HepG2 (cell line): ENCODE data around the gene HLCS. TPM values are rescaled to one million over a fixed set of nuclear protein-coding genes. Genes with fewer than 3 reads are reported as not detected.

Source experiments
- ATAC-seq: fragments of 200-7000 bp; cut with Tn5 transposase; 3 replicates; pipeline ENCODE4 v1.9.1; 2020; ENCODE audit warnings: mild to moderate bottlenecking, moderate library complexity
- BruUV-seq: library from RNA; stranded (reverse); fragments of 400-500 nt; replicated peaks from 2 replicates; lab custom pipeline; 2021; lab: Mats Ljungman, UMichigan
- CTCF ChIA-PET: fragments of 300-600 bp; formaldehyde crosslinking; extraction: SDS; loops from one replicate; lab custom pipeline; 2021; ENCODE audit warnings: low total read pairs, inconsistent platforms, low intra/inter-chr PET ratio; lab: Yijun Ruan, JAX
- POLR2A ChIA-PET: fragments of 350-600 bp; sonication (Branson Sonifier 250); formaldehyde crosslinking; loops from one replicate; lab custom pipeline; 2020; ENCODE audit warnings: antibody characterized with exemption, inconsistent platforms; lab: Yijun Ruan, JAX
- DNase-seq: peaks from one replicate; pipeline ENCODE4 v3.0.0-alpha.2; 2015; ENCODE audit warnings: low spot score
- FAIRE-seq: peaks from 3 replicates; lab custom pipeline; 2011; peaks lifted over from hg19 to GRCh38; lab: Jason Lieb, UNC
- H2AFZ ChIP-seq: one replicate; pipeline ENCODE4 v1.6.1; 2011; ENCODE audit warnings: low read length, inconsistent platforms
- H3K27ac ChIP-seq: fragments of 300-600 bp; 3 replicates; pipeline ENCODE4 v1.8.0; 2011; ENCODE audit warnings: mixed run types, mild to moderate bottlenecking, mixed read lengths, low read length, inconsistent platforms; ENCODE audit not compliant: insufficient read depth; ENCODE audit errors: extremely low read length
- H3K27me3 ChIP-seq, 2 experiments: fragments of 200-600 bp in 1 of 2; 2 replicates in 1 of 2; 3 replicates in 1 of 2; pipeline versions ENCODE4 v1.6.0 to v1.8.0; 2011; ENCODE audit warnings: low read length in 2 of 2, mild to moderate bottlenecking in 2 of 2, moderate library complexity in 2 of 2, inconsistent platforms in 1 of 2; ENCODE audit not compliant: insufficient read depth in 2 of 2, control insufficient read depth in 1 of 2
- H3K36me3 ChIP-seq, 2 experiments: fragments of 200-600 bp in 1 of 2; replicated peaks in 1 of 2; 2 replicates in 1 of 2; 3 replicates in 1 of 2; pipeline versions ENCODE4 v1.5.1 to v1.8.0; 2011; ENCODE audit warnings: low read length in 2 of 2, inconsistent platforms in 1 of 2; ENCODE audit not compliant: insufficient read depth in 2 of 2, control insufficient read depth in 1 of 2
- H3K4me1 ChIP-seq: 2 replicates; pipeline ENCODE4 v1.5.1; 2012; ENCODE audit warnings: low read length, inconsistent platforms; ENCODE audit not compliant: insufficient read depth
- H3K4me2 ChIP-seq: 2 replicates; pipeline ENCODE4 v1.6.0; 2011; ENCODE audit warnings: low read depth, low read length, inconsistent platforms
- H3K4me3 ChIP-seq, 3 experiments: fragments of 200-600 bp in 1 of 3; sonication (generic), shearing (Covaris generic) in 1 of 3; replicated peaks in 1 of 3; 2 replicates each; pipeline ENCODE4 v1.5.1; 2011 to 2016; ENCODE audit warnings: low read length in 3 of 3, inconsistent platforms in 2 of 3, low read depth in 2 of 3, mild to moderate bottlenecking in 2 of 3, control low read depth in 1 of 3, mixed read lengths in 1 of 3; ENCODE audit not compliant: insufficient read depth in 1 of 3
- H3K79me2 ChIP-seq: one replicate; pipeline ENCODE4 v1.6.1; 2011; ENCODE audit warnings: low read length, inconsistent platforms; ENCODE audit not compliant: insufficient read depth
- H3K9ac ChIP-seq: 2 replicates; pipeline ENCODE4 v1.6.0; 2011; ENCODE audit warnings: mild to moderate bottlenecking, low read depth, low read length, inconsistent platforms; ENCODE audit not compliant: insufficient read depth
- H3K9me3 ChIP-seq: 2 replicates; pipeline ENCODE4 v1.5.1; 2012; ENCODE audit warnings: mild to moderate bottlenecking, low read length
- H4K20me1 ChIP-seq: 2 replicates; pipeline ENCODE4 v1.6.0; 2011; ENCODE audit warnings: inconsistent platforms, mild to moderate bottlenecking, low read length, moderate library complexity; ENCODE audit not compliant: insufficient read depth
- MZF1 ChIP-seq: sonication (generic); formaldehyde crosslinking; IDR thresholded peaks from 2 replicates; pipeline ENCODE4 v1.8.1; 2023; ENCODE audit warnings: mild to moderate bottlenecking, missing genetic modification reagents, borderline replicate concordance
- ZNF782 ChIP-seq: sonication (generic); formaldehyde crosslinking; IDR thresholded peaks from 2 replicates; pipeline ENCODE4 v1.4.0; 2020; ENCODE audit warnings: missing genetic modification reagents, mild to moderate bottlenecking, borderline replicate concordance
- WGBS: methylation state at CpG from one replicate; pipeline ENCODE4 v1.1.6; 2017; ENCODE audit warnings: low lambda C conversion rate; 5-methylcytosine and 5-hydroxymethylcytosine counted together
- in situ Hi-C: cut with HindIII; loops from 2 replicates; pipeline ENCODE4 v1.10.0; 2017; ENCODE audit warnings: low pct_unique_long_range_greater_than_20kb; ENCODE audit not compliant: extremely low pct_ligation_motif_present
- intact Hi-C: fragments of 100-400 bp; cut with micrococcal nuclease; formaldehyde crosslinking; loops from one replicate; pipeline ENCODE4 v1.10.0; 2022; ENCODE audit not compliant: unreplicated experiment
- polyA plus RNA-seq, 8 experiments: library from polyadenylated mRNA; depleted of rRNA in 3 of 8; stranded (reverse) in 7 of 8; unstranded in 1 of 8; fragments of >200 nt; fragmentation: Illumina TruSeq in 4 of 8; extraction: Trizol in 4 of 8; gene quantifications; 2 replicates each; pipeline versions ENCODE4 v1.2.1 to v1.2.3, GENCODE V29; 2011 to 2016; ENCODE audit warnings: low read depth in 4 of 8, missing spikeins in 1 of 8, mixed read lengths in 1 of 8; ENCODE audit not compliant: insufficient read depth in 1 of 8
- total RNA-seq, 5 experiments: library from RNA; depleted of rRNA; stranded (reverse); fragments of >200 nt; fragmentation: Illumina TruSeq; extraction: Trizol; gene quantifications; 2 replicates each; pipeline ENCODE4 v1.2.3, GENCODE V29; 2016; ENCODE audit warnings: low read depth in 1 of 5
- TF ChIP-seq, protein P1 (sequence below): sonication (generic); formaldehyde crosslinking; IDR thresholded peaks from 2 replicates; pipeline ENCODE4 v1.4.0; 2020; ENCODE audit warnings: missing genetic modification reagents
- TF ChIP-seq, protein P2 (sequence below): sonication (generic); formaldehyde crosslinking; IDR thresholded peaks from 2 replicates; pipeline ENCODE4 v1.4.0; 2020; ENCODE audit warnings: missing genetic modification reagents
- TF ChIP-seq, protein P3 (sequence below): sonication (generic); IDR thresholded peaks from 2 replicates; pipeline ENCODE4 v1.6.1; 2016; ENCODE audit warnings: low read depth, borderline replicate concordance

HLCS gene
- total and polyA plus RNA-seq, 2 of the 13 experiments (the other 11 are each of a cell fraction or from before 2014, with no cell fraction given): 7.9 to 12.3 TPM

DNA sequence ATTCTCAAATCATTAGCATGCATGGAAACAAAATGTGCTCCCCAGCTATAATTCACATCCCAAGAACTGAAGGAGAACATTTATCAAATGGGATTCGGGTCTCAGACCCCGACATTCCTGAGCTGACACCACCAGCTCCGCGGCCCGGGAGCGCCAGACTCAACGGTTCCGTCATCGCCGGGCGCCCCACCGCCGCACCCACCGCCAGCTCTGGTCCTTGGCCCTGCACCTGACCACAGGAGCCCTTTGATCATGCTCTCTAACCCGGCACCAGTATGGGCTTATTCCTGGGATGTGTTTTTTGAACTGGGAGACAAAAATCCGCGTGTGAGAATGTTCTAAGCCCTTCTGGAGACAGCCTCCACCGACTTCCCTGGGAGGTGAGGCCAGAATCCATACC, 43.6 kb downstream of the HLCS start:
- DNase-seq: no peak
- POLR2A ChIA-PET: no interaction called here
- WGBS: 98% methylated on average over 17 of the region's 18 CpGs

More for the DNA sequence above, 43.6 kb downstream of the HLCS start:
- BruUV-seq: no TSS peak
- H4K20me1 ChIP-seq: no peaks in the 10 kb centered on the region
- peaks cover 4 to 7% of the 10 kb centered on the region in 2 experiments; a peak in 3 of 5 replicates for H3K36me3 ChIP-seq
- H3K9ac ChIP-seq: no peak overlapping the region
- ATAC-seq: no peak
- no peak overlapping the region for H3K4me3 ChIP-seq
- intact Hi-C loops (no loop called here), in situ Hi-C loops (no loop called here)
- no peak for FAIRE-seq
- H3K79me2 ChIP-seq: no peaks in the 10 kb centered on the region
- CTCF ChIA-PET: no interaction called here
- no peaks in the 10 kb centered on the region for H3K9me3 ChIP-seq
- H3K4me2 ChIP-seq: no peak overlapping the region
- H3K27ac ChIP-seq: no peak overlapping the region
- TF ChIP-seq, protein P1, sequence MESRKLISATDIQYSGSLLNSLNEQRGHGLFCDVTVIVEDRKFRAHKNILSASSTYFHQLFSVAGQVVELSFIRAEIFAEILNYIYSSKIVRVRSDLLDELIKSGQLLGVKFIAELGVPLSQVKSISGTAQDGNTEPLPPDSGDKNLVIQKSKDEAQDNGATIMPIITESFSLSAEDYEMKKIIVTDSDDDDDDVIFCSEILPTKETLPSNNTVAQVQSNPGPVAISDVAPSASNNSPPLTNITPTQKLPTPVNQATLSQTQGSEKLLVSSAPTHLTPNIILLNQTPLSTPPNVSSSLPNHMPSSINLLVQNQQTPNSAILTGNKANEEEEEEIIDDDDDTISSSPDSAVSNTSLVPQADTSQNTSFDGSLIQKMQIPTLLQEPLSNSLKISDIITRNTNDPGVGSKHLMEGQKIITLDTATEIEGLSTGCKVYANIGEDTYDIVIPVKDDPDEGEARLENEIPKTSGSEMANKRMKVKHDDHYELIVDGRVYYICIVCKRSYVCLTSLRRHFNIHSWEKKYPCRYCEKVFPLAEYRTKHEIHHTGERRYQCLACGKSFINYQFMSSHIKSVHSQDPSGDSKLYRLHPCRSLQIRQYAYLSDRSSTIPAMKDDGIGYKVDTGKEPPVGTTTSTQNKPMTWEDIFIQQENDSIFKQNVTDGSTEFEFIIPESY (CRISPR knock-in tag): 0 out of 2 replicates have a peak, but pooled peaks have one; percentile 30
- TF ChIP-seq, protein P2, sequence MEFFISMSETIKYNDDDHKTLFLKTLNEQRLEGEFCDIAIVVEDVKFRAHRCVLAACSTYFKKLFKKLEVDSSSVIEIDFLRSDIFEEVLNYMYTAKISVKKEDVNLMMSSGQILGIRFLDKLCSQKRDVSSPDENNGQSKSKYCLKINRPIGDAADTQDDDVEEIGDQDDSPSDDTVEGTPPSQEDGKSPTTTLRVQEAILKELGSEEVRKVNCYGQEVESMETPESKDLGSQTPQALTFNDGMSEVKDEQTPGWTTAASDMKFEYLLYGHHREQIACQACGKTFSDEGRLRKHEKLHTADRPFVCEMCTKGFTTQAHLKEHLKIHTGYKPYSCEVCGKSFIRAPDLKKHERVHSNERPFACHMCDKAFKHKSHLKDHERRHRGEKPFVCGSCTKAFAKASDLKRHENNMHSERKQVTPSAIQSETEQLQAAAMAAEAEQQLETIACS (CRISPR knock-in tag): no peak
- TF ChIP-seq MZF1: no peak
- TF ChIP-seq, protein P3, sequence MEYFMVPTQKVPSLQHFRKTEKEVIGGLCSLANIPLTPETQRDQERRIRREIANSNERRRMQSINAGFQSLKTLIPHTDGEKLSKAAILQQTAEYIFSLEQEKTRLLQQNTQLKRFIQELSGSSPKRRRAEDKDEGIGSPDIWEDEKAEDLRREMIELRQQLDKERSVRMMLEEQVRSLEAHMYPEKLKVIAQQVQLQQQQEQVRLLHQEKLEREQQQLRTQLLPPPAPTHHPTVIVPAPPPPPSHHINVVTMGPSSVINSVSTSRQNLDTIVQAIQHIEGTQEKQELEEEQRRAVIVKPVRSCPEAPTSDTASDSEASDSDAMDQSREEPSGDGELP: no peak
- no peak for TF ChIP-seq ZNF782 (CRISPR knock-in tag)
- no peak overlapping the region for H2AFZ ChIP-seq
- peaks cover 39% of the 10 kb centered on the region for H3K4me1 ChIP-seq
- no peaks in the 10 kb centered on the region for H3K27me3 ChIP-seq
